HG02981 (cell line): ENCODE measurements around the gene SORCS3.

ENCODE experiments used
- ATAC-seq: cut with Tn5 transposase; IDR thresholded peaks from one replicate; pipeline ENCODE4 v1.9.1; 2021; ENCODE audit warnings: mild to moderate bottlenecking, moderate library complexity; ENCODE audit not compliant: unreplicated experiment

The SORCS3 gene

DNA sequence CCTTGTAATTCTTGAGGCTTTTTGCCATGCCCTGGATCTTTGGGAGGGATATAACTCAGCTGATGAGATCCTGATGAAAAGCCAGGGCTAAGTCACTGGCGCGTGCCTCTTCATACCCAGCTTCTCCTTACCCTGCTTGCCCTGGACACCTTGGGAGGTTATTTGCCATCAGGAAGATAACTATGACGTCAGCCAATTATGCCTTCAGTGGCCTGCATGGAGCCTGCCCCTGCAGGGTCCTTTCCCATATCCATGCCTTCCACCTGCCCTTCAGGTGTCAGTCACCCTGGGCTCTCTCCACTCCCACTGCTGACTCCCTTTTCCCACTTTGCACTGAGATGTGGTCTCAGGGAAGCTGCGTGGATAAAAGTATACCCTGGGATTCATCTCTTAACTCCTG lies 520.1 kb downstream of the SORCS3 start:
- no peak for ATAC-seq

- no peak for ATAC-seq
Observed at GRCh38 chr10:105161767-105162166, 520.7 kb downstream of the SORCS3 start.

DNA sequence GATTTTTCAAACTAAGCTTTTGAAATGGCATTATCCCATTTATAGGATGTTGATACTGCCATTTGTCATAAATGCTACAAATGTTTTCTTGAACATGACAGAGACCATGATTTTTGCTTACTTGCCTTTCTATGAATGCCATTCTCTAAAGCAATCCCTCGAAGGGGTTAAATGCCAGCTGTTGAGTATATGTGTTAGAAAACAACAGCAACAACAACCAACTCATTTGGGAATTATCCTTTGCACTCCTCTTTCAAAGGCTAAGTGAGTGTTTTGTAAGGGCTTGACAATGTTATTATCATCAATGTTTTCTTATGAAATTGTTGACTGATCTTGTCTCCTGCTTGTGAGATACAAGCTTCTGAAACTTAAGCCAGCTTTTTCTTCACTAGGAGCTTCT lies 529.4 kb downstream of the SORCS3 start:
- ATAC-seq: no peak

GRCh38 chr10:105171945-105172344 lies 530.9 kb downstream of the SORCS3 start:
- ATAC-seq: no peak

- ATAC-seq: no peak
Observed at GRCh38 chr10:105181626-105182025, 540.5 kb downstream of the SORCS3 start.

DNA sequence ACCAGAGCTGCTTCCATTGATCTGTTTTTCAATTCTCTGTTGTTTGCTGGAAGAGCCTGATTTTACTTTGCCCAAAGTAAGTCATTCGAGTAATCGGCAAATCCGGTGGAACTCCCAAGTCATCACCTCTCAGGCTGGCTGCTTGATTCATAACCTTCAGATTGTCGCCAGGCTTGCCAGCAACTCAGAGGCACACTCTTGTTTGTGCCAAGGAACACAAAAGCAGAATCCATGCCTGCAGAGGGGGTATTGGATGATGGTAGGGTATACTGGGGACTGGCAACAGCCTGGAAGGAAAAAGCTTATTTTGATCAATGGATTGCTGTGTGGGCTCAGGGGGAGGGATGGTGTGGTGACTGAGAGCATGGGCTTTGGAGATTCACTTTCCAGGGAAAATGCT lies 542.4 kb downstream of the SORCS3 start:
- ATAC-seq: no peak

DNA sequence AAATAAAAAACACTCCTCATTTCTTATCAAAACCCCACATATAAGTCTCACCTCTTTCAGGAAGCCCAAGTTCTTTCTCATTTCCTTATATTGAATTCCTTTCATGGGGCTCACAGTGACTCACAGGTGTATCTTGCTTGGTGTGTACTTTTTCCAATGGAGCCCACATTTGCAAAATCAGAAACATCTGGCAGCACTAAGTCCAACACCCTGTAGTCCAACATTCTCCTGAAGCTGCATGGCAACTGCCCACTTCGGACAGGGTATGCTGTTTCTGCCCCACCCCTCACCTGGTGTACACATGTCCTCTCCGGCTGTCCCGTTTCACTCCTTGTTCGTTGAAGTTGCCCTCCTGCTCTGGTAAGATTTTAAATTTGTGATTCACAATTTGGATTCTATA lies 544.1 kb downstream of the SORCS3 start:
- ATAC-seq: no peak

DNA sequence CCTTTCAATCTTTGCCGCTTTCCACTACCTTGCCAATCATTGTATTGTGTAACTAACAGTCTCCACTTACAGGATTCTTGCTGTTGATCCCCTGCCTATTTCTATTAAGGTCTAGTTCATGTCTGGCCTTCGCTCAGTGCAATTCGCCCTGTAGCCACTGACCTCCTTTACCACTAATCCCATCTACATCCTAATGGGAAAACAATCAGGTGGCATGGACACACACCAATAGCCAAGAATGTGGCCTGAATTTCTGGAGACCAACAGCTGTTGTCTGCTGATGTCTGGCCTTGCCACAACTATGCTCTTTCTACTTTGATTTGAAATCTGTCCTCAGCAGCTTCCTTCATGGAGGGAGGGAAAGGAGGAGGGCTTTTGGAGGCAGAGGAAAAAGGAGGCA lies 546.2 kb downstream of the SORCS3 start:
- ATAC-seq: no peak

DNA sequence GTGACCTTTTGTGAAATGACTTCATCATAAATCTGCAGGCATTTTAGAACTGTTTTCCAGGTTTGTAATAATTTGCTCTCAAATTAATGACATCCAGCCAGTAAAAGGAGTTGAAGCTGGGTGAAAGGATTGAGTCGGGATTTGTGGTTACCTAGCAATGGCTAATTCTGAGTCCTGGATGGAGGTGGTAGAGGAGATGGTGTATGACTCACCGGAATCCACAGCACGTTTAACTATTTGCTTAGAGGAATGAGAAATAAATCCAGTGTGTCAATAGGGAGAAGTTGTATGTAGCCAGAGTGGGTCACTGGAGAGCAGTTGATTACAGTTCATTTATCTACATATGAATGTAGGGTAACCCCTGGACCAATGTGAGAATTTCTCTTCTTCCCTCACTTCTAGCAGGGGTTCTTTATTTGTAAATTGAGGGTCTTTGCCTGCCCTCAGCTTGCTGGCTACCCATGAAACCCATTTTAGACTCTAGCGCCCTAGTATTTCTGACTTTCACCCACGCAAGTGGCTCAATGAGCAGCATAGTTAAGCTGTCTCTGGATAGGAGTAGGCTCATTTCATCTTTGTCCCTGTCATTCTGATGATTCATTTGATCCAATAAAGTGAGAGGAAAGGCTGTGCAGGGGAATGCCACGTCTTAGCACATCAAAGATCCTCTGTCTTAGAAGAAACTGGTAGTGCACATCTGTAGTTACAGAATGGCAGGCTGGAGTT lies 547.8 kb downstream of the SORCS3 start:
- ATAC-seq: no peak

DNA sequence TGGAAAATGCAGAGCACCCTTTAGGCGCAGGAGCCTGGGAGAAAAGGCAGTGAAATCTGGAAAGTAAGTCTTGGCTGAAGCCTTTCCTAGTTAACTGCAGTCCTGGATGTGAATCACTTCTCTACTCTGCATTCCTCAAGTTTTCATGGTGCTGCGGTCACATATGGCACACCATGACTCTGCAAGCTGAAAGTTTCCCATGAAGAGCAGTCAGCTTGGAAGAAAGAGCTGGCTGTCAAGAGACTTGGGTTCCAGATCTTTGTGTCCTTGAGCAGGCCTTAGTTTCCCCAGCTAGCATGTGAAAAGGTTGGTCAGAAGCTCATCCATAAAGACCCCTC lies 548.3 kb downstream of the SORCS3 start:
- ATAC-seq: no peak

DNA sequence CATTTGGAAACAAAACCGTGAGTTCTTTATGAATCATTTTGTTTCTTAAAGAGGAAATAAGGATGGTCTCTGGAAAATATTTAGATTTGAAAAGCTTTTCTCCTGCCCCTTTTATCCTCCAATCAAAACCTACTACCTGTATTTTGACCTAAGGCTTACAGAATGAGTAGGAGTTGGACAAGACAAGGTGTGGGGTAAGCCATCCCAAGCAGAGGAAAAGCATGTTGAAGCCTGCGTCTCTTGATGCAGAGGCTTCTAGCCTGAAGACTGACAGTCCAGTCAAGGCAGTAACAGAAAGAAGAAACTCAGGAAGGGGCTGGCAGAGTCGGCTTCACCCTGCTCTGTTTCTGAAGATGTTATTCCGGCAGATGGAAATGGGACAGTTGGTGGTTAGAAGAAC lies 551.1 kb downstream of the SORCS3 start:
- ATAC-seq: no peak

DNA sequence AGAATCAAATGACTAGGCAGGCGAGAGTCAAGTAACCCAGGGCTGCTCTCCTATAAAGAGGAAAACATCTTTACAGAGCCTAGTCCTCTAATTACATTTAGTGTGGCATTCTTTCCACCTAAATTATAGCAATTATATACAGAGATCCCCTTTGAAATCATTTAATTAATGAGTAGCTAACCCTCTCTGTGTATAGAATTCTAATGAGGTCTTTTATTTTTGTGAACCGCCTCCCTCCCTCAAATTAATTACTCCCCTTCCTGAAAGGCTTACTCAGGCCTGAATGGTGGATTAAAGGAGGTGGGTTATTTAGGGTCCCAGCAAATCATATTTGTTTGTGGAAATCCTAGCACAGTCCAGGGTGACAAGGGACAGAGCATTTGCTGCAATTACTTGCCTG lies 551.8 kb downstream of the SORCS3 start:
- ATAC-seq: no peak

- no peak for ATAC-seq
Observed at GRCh38 chr10:105195831-105196230, 554.7 kb downstream of the SORCS3 start.

- no peak for ATAC-seq
Observed at GRCh38 chr10:105197598-105198364, 556.7 kb downstream of the SORCS3 start.

DNA sequence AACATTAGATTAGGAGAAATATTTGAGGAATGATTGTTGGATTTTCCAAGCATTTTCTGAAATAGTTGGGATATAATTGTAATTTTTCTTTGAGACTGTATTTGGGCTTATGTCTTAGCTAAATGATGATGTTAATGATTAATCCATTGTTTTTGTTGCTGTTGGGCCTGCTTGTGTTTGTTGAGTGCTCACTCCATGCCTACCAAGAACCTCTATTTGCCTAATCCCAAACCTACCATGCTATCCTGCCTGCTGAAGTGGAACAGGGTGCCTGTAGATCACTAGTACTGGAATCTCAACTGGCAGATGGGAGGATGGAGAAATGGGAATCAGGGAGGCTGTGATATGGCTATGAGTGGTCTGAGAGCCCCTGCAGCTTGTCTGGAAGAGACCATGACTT lies 565.5 kb downstream of the SORCS3 start:
- no peak for ATAC-seq

GRCh38 chr10:105207476-105207995 lies 566.4 kb downstream of the SORCS3 start:
- ATAC-seq: no peak

GRCh38 chr10:105210546-105210945 lies 569.5 kb downstream of the SORCS3 start:
- no peak for ATAC-seq

- no peak for ATAC-seq
Observed at GRCh38 chr10:105237685-105238084, 596.6 kb downstream of the SORCS3 start.

DNA sequence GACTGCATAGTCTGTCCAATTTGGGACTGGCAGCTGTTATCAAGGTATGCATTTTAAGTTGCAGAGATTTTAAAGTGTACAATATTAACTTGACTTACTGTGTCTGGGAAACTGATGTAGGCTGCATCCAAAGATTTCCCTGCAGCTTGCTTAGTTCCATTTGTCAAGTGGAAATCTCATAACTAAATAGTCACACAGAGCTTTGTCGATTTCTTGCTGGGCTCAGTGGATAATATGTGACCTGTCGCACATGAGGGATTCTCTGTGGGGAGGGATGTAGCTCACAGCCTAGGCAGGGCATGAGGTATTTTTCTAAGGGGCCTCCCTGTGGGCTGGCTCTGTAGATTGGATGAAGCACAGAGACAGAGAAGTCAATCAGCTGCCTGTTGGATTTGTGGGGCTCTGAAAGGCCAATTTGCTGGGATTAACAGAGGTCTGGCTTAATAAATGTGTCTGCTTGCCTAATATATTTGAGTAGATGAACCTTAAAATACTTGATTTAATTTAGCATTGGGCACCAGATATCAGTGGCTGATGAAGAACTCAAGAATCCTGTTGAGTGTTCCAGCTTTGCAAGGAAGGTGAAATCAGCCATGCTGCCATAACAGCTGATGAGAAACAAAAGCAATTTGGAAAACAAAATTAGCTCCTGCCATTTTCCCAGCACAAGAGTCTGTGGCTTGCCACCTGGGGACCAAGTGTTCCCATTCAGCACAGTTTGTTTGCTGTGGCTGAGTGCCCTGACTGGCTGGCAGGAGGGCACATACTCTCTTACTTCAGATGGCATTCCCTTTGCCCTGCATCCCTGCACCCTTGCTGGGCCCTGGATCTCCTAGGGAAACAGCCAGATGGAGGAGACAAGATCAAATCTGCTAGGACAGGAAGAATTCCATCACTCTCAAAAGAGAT lies 598.5 kb downstream of the SORCS3 start:
- ATAC-seq: no peak

GRCh38 chr10:105241254-105241653 lies 600.2 kb downstream of the SORCS3 start:
- ATAC-seq: no peak

GRCh38 chr10:105243381-105243780 lies 602.3 kb downstream of the SORCS3 start:
- no peak for ATAC-seq
